22Rv1 (cell line): Measurements from ENCODE around the gene HTR1D.

Experiments used
- H3K27ac ChIP-seq: fragments of 450-650 bp; 2 replicates; pipeline ENCODE4 v1.5.1; 2017
- ZFX ChIP-seq: fragments of 450-650 bp; IDR thresholded peaks from 2 replicates; pipeline ENCODE4 v1.6.1; 2017; ENCODE audit warnings: antibody characterized with exemption, borderline replicate concordance
- TF ChIP-seq, protein P1 (sequence below): fragments of 450-650 bp; IDR thresholded peaks from 2 replicates; pipeline ENCODE4 v1.5.1; 2017; ENCODE audit warnings: mild to moderate bottlenecking

The HTR1D gene

DNA sequence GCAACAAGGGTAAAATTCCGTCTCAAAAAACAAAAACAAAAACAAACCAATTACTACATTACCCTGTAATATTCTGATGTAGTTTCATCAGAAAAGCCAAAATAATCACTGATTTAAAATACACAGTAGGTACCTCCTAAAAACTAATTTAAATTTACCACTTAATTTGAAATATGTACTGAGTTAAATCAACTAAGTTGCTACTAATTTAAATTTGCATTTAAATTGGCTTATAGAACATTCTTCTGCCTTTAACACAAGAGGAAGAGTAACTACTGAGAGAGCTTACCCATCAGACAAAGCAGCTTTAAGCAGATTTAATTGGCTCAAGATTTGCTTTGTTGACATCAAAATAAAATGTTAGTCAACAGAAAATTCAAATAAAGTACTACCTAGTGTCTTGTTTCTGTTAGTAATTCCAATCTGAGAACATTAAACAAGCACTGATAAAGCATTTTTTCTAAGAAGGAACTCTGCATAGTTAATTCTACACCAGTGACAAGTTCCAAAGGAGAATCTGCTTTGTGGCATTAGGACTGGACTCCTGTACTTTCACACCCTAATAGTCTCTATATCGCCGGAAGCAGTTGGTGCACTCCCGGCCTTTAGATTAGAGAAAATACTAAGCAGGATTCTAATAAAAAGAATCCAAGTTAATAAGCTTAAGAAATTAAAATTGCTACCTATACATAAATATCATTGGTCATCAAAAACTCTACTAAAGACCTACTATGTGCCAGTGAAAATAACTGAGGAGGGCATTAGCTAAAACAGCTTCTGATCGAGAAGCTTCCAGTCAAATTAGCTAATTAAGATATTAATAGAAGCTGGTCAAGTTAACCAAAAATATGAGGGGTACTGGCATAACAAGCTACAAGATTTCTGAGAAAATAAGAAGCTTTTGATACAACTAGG, 57.1 kb downstream of the HTR1D start:
- H3K27ac ChIP-seq = peak overlapping the region; percentile 36
- no peak for TF ChIP-seq ZFX
- TF ChIP-seq, protein P1, sequence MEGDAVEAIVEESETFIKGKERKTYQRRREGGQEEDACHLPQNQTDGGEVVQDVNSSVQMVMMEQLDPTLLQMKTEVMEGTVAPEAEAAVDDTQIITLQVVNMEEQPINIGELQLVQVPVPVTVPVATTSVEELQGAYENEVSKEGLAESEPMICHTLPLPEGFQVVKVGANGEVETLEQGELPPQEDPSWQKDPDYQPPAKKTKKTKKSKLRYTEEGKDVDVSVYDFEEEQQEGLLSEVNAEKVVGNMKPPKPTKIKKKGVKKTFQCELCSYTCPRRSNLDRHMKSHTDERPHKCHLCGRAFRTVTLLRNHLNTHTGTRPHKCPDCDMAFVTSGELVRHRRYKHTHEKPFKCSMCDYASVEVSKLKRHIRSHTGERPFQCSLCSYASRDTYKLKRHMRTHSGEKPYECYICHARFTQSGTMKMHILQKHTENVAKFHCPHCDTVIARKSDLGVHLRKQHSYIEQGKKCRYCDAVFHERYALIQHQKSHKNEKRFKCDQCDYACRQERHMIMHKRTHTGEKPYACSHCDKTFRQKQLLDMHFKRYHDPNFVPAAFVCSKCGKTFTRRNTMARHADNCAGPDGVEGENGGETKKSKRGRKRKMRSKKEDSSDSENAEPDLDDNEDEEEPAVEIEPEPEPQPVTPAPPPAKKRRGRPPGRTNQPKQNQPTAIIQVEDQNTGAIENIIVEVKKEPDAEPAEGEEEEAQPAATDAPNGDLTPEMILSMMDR = no peak

DNA sequence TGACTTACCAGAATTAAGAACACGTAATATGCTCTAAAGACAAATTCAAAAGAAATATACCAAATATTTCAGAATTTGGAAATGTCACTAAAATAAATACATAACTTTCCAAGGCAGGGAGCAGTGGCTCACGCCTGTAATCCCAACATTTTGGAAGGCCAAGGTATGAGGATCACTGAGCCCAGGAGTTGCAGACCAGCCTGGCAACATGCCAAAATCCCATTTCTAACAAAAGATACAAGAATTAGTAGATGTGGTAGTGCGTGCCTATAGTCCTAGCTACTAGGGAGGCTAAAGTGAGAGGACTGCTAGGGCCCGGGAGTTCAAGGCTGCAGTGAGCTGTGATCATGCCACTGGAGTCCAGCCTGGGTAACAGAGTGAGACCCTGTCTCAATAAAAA, 60.4 kb downstream of the HTR1D start:
- TF ChIP-seq ZFX = no peak
- TF ChIP-seq, protein P1 = no peak
- H3K27ac ChIP-seq = no peak overlapping the region

DNA sequence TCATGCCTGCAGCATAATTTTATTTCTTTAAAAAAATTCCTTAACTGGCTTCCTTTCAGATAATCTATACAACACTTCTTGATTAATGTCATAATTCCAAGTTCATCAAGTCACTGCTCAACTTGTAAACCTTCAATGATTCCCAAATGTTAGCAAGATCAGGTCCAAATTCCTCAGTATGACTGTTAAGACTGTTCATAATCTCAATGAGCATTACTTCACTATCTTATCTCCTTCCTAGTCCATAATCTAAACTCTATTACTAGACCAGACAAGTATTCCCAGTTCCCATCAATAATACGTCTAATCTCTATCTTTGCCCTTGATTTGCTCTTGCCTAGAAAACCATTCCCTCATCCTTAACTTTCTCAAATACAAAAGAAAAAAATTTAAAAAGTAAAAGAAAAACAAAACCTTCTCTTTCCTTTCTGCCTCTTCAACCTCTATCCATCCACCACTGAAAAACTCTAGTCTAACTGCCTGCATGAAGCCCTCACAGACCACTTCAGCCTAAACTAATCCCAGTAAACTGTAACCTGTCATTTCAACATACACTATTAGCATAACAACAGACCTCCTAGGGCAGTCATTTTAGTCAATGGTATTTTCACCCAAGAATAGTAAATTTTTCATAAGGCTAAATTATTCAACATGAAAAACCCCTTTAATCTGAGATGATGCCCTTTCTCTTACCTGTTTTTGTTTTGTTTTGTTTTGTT, 64.2 kb downstream of the HTR1D start:
- H3K27ac ChIP-seq = no peak overlapping the region
- TF ChIP-seq ZFX = no peak
- TF ChIP-seq, protein P1 = no peak

DNA sequence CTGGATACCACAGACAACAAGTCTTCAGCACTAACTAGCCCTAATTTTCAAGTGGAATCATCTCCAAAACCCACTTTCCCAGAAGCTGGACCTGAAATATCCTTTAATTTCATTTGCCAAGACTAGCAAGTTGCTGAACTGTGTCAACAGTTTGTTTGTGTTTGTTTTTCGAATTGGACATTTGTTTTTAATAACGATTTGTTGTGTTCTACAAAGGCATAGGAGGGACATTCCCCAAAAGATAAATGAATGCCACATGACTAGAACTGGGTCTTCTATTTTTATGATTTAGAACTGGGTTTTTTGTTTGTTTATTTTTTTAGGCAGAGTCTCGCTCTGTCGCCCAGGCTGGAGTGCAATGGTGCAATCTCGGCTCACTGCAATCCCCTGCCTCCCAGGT, 66.6 kb downstream of the HTR1D start:
- TF ChIP-seq, protein P1 = no peak
- no peak for TF ChIP-seq ZFX
- peak overlapping the region; percentile 41 for H3K27ac ChIP-seq

DNA sequence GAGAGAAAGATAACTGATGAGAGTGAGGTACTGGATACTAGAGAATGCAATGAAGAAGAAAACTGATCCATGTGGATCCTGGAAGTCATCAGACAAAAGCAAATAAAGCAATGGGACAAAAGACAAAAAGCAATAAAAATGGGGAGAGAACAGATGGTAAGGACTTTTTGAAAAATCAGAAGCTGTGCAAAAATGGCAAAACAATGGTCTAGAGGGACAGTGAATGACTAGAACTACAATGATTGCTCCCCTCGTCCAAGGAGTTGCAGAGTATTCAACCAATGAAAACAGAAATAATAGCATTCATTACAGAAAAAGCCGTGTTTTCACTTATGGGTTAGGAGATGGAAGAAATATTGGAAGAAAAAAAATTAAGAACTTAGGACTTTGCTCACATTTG, 67.2 kb downstream of the HTR1D start:
- TF ChIP-seq, protein P1 = no peak
- TF ChIP-seq ZFX = no peak
- peak overlapping the region; percentile 41 for H3K27ac ChIP-seq

DNA sequence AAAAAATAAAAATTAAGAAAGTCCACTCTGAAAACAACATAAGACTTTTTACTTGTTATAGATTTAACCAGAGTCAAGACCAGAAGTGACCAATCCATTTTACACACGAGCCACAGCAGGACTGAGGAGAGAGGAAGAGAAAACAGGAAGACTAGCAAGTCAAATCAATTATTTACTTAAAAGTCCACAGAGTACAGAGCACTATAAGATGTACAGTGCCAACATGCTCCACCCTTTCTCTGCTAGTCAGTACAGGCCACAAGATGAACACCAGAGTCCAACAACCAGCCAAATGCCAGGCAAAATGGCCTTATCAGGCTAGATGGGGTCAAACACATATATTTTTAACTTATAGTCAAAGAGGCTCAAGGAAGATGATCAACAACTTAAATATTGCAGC, 68.2 kb downstream of the HTR1D start:
- TF ChIP-seq, protein P1 = no peak
- no peak for TF ChIP-seq ZFX
- H3K27ac ChIP-seq = peak overlapping the region; percentile 41; the same call in 1 of the 2 replicates

DNA sequence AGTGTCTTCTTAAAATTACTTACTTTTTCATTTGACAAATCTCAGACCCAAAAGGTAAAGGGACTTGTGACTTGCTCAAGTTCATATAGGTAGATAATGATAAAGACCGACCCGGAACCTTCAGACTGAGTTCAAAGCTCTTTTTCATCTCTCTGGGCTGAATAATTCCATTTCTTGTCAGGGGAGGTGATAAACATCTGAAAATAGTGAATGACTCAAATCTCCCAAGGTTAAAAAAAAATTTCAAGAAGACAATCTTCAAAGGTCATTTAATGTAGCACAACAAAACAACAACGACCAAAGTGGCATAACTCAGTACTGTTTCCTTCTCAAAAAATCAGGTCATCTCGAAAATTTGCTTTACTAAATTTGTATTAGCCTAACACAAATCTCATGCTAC, 69.2 kb downstream of the HTR1D start:
- TF ChIP-seq, protein P1 = no peak
- TF ChIP-seq ZFX = no peak
- no peak overlapping the region for H3K27ac ChIP-seq
